ENCODE data around the gene ZYX. TPM values are rescaled to one million over a fixed set of nuclear protein-coding genes. Genes with fewer than 3 reads are reported as not detected.

ZYX gene
- total and polyA plus RNA-seq, 2 of the 13 experiments (the other 11 are each of a cell fraction or from before 2014, with no cell fraction given) = 9.9 to 13.7 TPM

Small RNA genes lying within 50 kb of the gene (microRNA-seq; reads per million reads assigned to microRNA genes)
- gene MIR6892 = not detected

Small RNA genes lying within 50 kb of the gene (small RNA-seq; reads per million reads assigned to genes)
- gene MIR6892 (ENCODE audit: insufficient read depth in 2 of 3, insufficient read length in 3 of 3, low read depth in 2 of 3, low replicate concordance in 1 of 3) = 0 reads per million in 3 experiments

Other genes with a start within 250 kb of the ZYX start
- gene PIP, start 249.3 kb upstream of the ZYX start, total RNA-seq (2016; rRNA removed; fragmentation: Illumina TruSeq; extraction: Trizol) = not detected in 2 replicates
- not detected in 2 replicates for gene PIP, start 249.3 kb upstream of the ZYX start, polyA plus RNA-seq (2011; rRNA removed)
- gene TAS2R39, start 197.9 kb upstream of the ZYX start, total RNA-seq (2016; rRNA removed; fragmentation: Illumina TruSeq; extraction: Trizol) = not detected in 2 replicates
- gene TAS2R39, start 197.9 kb upstream of the ZYX start, polyA plus RNA-seq (2011; rRNA removed) = not detected in 2 replicates
- gene TAS2R40, start 159.3 kb upstream of the ZYX start, total RNA-seq (2016; rRNA removed; fragmentation: Illumina TruSeq; extraction: Trizol) = not detected in 2 replicates
- not detected in 2 replicates for gene TAS2R40, start 159.3 kb upstream of the ZYX start, polyA plus RNA-seq (2011; rRNA removed)
- 31.5 and 64.6 TPM in 2 replicates for gene GSTK1, start 117.9 kb upstream of the ZYX start, total RNA-seq (2016; rRNA removed; fragmentation: Illumina TruSeq; extraction: Trizol)
- gene GSTK1, start 117.9 kb upstream of the ZYX start, polyA plus RNA-seq (2011; rRNA removed) = 92.1 and 96.2 TPM in 2 replicates
- gene TMEM139, start 96.4 kb upstream of the ZYX start, total RNA-seq (2016; rRNA removed; fragmentation: Illumina TruSeq; extraction: Trizol) = 7.8 and 7.9 TPM in 2 replicates
- gene TMEM139, start 96.4 kb upstream of the ZYX start, polyA plus RNA-seq (2011; rRNA removed) = 13.8 and 14.0 TPM in 2 replicates
- 13.7 and 21.2 TPM in 2 replicates for gene CASP2, start 93.0 kb upstream of the ZYX start, total RNA-seq (2016; rRNA removed; fragmentation: Illumina TruSeq; extraction: Trizol)
- gene CASP2, start 93.0 kb upstream of the ZYX start, polyA plus RNA-seq (2011; rRNA removed) = 9.0 and 10.2 TPM in 2 replicates
- not detected in 2 replicates for gene CLCN1, start 65.2 kb upstream of the ZYX start, total RNA-seq (2016; rRNA removed; fragmentation: Illumina TruSeq; extraction: Trizol)
- gene CLCN1, start 65.2 kb upstream of the ZYX start, polyA plus RNA-seq (2011; rRNA removed) = 0.01 TPM in 1 of 2 replicates, not detected in the other
- 0.07 TPM in 1 of 2 replicates, not detected in the other for gene FAM131B, start 18.6 kb upstream of the ZYX start, total RNA-seq (2016; rRNA removed; fragmentation: Illumina TruSeq; extraction: Trizol)
- gene FAM131B, start 18.6 kb upstream of the ZYX start, polyA plus RNA-seq (2011; rRNA removed) = not detected in 2 replicates
- 7.7 and 17.1 TPM in 2 replicates for gene EPHA1, start 27.5 kb downstream of the ZYX start, total RNA-seq (2016; rRNA removed; fragmentation: Illumina TruSeq; extraction: Trizol)
- 4.6 and 8.1 TPM in 2 replicates for gene EPHA1, start 27.5 kb downstream of the ZYX start, polyA plus RNA-seq (2011; rRNA removed)
- gene TAS2R60, start 62.1 kb downstream of the ZYX start, total RNA-seq (2016; rRNA removed; fragmentation: Illumina TruSeq; extraction: Trizol) = not detected in 2 replicates
- not detected in 2 replicates for gene TAS2R60, start 62.1 kb downstream of the ZYX start, polyA plus RNA-seq (2011; rRNA removed)
- not detected in 2 replicates for gene TAS2R41, start 96.5 kb downstream of the ZYX start, total RNA-seq (2016; rRNA removed; fragmentation: Illumina TruSeq; extraction: Trizol)
- not detected in 2 replicates for gene TAS2R41, start 96.5 kb downstream of the ZYX start, polyA plus RNA-seq (2011; rRNA removed)
- not detected in 2 replicates for gene CTAGE15, start 190.5 kb downstream of the ZYX start, total RNA-seq (2016; rRNA removed; fragmentation: Illumina TruSeq; extraction: Trizol)
- gene CTAGE15, start 190.5 kb downstream of the ZYX start, polyA plus RNA-seq (2011; rRNA removed) = not detected in 2 replicates
- gene TCAF2, start 239.6 kb downstream of the ZYX start, total RNA-seq (2016; rRNA removed; fragmentation: Illumina TruSeq; extraction: Trizol) = 0.04 TPM in 1 of 2 replicates, not detected in the other
- gene TCAF2, start 239.6 kb downstream of the ZYX start, polyA plus RNA-seq (2011; rRNA removed) = 1.8 and 2.8 TPM in 2 replicates

All from HepG2 (cell line).